Omental fat pad (tissue), 4 donors: Measurements from ENCODE around the gene C11orf54. TPM values are rescaled to one million over a fixed set of nuclear protein-coding genes. Genes with fewer than 3 reads are reported as not detected.

ENCODE experiments used
- ATAC-seq: fragments of 150-250 bp; one replicate; pipeline ENCODE4 v1.9.1; 2016; ENCODE audit warnings: mild to moderate bottlenecking, moderate library complexity; ENCODE audit not compliant: low FRiP score
- DNase-seq: peaks from one replicate; pipeline ENCODE4 v3.0.0-alpha.2; 2019; ENCODE audit warnings: low spot score
- CTCF ChIP-seq, 3 donors: fragments of 450-650 bp; IDR thresholded peaks; one replicate each; pipeline ENCODE4 v1.5.1; 2016 to 2017; ENCODE audit warnings: antibody characterized with exemption in 3 of 3, mild to moderate bottlenecking in 3 of 3, moderate library complexity in 2 of 3
- small RNA-seq: library from RNA; depleted of rRNA; stranded (forward); fragments of <200 nt; gene quantifications from one replicate; pipeline ENCODE3, GENCODE V24; 2016
- total RNA-seq, 4 donors: library from RNA; depleted of rRNA; stranded (reverse); fragments of >200 nt; gene quantifications; one replicate each; pipeline ENCODE4 v1.1.0, GENCODE V29; 2016

Gene C11orf54
- total RNA-seq, 4 donors from 2014 or later, result 17.3 to 50.8 (median 41.5) TPM

DNA sequence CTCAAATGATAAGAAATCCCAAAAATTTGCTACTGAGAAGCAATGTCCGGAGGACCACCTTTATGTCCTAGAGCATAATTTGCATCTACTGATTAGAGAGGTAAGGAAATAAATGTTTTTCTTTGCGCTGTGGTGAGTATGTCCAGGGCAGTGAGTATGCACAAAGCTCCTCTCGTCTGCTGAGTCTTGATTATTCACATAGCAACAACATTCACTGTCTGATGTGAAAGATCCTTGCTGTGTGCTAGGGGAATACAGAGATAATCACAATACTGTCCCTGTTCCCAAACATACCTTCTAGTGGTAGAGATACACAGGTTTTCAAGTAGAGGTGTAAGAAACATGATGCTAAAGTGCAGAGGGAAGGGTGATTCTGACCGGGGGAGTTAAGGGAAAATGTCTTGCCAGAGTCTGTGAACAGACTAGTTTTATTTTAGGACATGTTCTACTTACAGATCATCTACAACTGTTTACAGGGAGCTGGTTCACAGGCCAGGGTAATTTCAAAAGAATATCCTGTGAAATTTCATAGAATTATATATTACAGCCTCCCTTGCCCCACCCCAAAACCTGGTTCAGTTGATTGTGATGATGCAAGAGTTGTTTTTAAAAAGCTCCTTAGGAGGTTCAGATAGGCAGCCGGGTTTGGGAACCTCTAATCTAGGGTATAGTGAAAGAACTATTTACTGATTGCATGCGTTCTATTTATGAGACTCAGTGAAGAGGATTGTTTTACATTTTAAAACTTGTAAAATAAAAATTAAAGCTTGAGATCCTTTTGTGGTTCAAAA is 55.2 kb downstream of the C11orf54 start:
- DNase-seq (no peak), ATAC-seq (no peak)
- TF ChIP-seq CTCF (IDR thresholded peaks at IDR 0.05), result no peak

DNA sequence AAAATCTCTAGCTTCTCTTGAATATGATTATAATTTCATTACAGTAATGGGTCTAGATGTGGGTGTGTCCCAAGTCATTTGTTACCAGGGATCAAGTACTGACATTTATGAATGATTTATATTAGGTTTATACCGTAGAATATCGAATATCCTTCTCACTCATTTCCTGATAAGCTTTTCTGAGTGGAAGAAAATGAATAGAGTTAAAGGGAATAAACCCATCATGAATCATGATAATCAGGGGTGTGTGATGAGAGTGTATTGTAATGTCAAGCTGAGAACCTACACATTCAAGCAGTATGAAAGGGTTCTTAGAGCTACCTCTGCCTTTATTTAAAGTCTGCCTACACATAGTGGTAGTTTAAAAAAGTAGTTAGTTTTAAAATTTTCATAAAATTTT is 59.9 kb downstream of the C11orf54 start:
- TF ChIP-seq CTCF (IDR thresholded peaks at IDR 0.05), result no peak
- no peak for DNase-seq
- no peak for ATAC-seq

DNA sequence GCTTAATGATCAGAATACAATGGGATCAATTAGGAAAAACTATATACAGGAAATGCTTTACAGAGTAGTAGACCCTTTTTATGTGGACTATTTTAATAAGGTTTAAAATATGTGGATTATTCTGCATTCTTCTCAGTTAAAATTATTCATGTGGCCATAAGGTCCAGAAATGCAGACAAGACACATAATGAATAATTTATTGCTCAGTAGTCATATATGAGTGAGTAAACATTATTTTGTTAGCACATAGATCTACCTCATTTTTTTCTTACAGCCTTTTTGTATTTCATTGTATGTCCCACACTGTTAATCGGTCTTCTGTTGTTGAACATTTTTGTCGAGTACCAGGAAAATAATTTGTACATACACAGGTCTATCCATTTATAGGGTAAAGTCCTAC is 63.4 kb downstream of the C11orf54 start:
- TF ChIP-seq CTCF (IDR thresholded peaks at IDR 0.05), result no peak

GRCh38 chr11:93807980-93808379 is 66.5 kb downstream of the C11orf54 start:
- ATAC-seq, result no peak
- no peak for DNase-seq
- no peak for TF ChIP-seq CTCF (IDR thresholded peaks at IDR 0.05)

More for the DNA sequence above, 63.4 kb downstream of the C11orf54 start:
- ATAC-seq (no peak), DNase-seq (no peak)

DNA sequence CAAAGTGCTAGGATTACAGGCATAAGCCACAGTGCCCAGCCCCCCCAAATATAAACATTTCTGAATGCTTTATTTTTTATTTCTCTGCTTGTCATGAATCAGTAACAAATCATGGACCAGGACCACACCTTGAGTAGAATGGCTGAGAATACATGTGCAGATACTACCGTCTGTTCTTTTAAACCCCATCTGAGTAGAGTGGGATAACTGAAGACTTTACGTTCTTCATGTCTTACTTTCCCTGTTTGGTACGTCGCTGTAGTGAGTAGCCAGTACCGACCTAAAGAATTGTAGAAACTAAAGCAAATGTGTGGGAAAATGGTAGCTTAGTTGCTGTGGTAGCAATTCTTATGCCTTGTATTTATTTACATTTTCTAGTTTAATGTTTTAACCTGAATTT is 72.5 kb downstream of the C11orf54 start:
- ATAC-seq (no peak), DNase-seq (no peak)
- TF ChIP-seq CTCF (IDR thresholded peaks at IDR 0.05), result no peak

Small RNA genes within 50 kb of the gene (small RNA-seq; reads per million reads assigned to genes)
- gene RF00019, result not detected
- gene RF00493, result 43.3 reads per million, percentile 95 among the genes with 10 or more reads in this experiment
- gene SCARNA9, result not detected
- gene SNORA1, result not detected
- not detected for gene SNORA18
- not detected for gene SNORA25
- not detected for gene SNORA32
- not detected for gene SNORA40
- gene SNORA8, result not detected
- not detected for gene SNORD5
- gene SNORD6, result 1,735 reads per million, percentile 99 among the genes with 10 or more reads in this experiment

Other genes starting within 250 kb of the C11orf54 start
- 10 to 100 TPM in 3 of 4 donors, 1 to 10 TPM in 1; 8.5 to 30.1 (median 20.9) TPM for gene SMCO4, start 198.3 kb upstream of the C11orf54 start, total RNA-seq
- gene CEP295, start 80.0 kb upstream of the C11orf54 start, total RNA-seq, result 10 to 100 TPM in 3 of 4 donors, 1 to 10 TPM in 1; 7.3 to 21.0 (median 12.4) TPM
- gene TAF1D, start 177 bp upstream of the C11orf54 start, total RNA-seq, result 100 to 1,000 TPM; 106 to 281 (median 127) TPM
- gene MED17, start 42.6 kb downstream of the C11orf54 start, total RNA-seq, result 10 to 100 TPM; 18.1 to 40.6 (median 21.5) TPM
- gene VSTM5, start 108.9 kb downstream of the C11orf54 start, total RNA-seq, result under 1 TPM in 1 of 4 donors, not detected in 3; 0.79 TPM